ENCODE results near the gene TMEM218. TPM values are rescaled to one million over a fixed set of nuclear protein-coding genes. Genes with fewer than 3 reads are reported as not detected.

The TMEM218 gene
- total RNA-seq, 1 donor from 2014 or later: 19.0 TPM

DNA sequence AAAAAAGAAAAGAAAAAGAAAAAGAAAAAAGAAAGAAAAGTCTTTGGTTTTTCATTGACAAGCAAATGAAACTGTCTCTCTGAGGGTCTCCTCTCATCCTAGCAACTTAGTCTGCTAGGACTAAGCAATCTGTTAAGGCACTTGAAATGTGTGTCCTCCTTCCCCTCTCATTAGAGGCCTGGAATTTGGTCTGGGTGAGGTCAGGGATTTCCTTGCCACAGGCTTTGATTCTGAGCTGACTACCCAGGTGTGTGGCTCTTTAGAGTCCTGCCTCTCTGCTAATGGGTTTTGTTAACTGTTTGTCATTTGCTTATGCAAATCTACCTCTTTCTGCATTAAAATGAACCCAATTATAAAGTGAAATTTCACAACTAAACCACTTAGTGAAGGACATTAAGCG lies 34.8 kb upstream of the TMEM218 start:
- Histone ChIP-seq H3K9me3 (no peaks in the 10 kb centered on the region), H3K27me3 (peaks cover 5% of the 10 kb centered on the region), H3K36me3 (no peaks in the 10 kb centered on the region), H3K4me1 (peaks cover 6% of the 10 kb centered on the region), H3K4me3 (no peak overlapping the region), H3K27ac (no peak overlapping the region)
- ATAC-seq (no peak), DNase-seq (no peak)
- intact Hi-C loops (cut with DNase I): no loop called here
- TF ChIP-seq, protein P1, sequence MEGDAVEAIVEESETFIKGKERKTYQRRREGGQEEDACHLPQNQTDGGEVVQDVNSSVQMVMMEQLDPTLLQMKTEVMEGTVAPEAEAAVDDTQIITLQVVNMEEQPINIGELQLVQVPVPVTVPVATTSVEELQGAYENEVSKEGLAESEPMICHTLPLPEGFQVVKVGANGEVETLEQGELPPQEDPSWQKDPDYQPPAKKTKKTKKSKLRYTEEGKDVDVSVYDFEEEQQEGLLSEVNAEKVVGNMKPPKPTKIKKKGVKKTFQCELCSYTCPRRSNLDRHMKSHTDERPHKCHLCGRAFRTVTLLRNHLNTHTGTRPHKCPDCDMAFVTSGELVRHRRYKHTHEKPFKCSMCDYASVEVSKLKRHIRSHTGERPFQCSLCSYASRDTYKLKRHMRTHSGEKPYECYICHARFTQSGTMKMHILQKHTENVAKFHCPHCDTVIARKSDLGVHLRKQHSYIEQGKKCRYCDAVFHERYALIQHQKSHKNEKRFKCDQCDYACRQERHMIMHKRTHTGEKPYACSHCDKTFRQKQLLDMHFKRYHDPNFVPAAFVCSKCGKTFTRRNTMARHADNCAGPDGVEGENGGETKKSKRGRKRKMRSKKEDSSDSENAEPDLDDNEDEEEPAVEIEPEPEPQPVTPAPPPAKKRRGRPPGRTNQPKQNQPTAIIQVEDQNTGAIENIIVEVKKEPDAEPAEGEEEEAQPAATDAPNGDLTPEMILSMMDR (IDR thresholded peaks at IDR 0.05): no peak

DNA sequence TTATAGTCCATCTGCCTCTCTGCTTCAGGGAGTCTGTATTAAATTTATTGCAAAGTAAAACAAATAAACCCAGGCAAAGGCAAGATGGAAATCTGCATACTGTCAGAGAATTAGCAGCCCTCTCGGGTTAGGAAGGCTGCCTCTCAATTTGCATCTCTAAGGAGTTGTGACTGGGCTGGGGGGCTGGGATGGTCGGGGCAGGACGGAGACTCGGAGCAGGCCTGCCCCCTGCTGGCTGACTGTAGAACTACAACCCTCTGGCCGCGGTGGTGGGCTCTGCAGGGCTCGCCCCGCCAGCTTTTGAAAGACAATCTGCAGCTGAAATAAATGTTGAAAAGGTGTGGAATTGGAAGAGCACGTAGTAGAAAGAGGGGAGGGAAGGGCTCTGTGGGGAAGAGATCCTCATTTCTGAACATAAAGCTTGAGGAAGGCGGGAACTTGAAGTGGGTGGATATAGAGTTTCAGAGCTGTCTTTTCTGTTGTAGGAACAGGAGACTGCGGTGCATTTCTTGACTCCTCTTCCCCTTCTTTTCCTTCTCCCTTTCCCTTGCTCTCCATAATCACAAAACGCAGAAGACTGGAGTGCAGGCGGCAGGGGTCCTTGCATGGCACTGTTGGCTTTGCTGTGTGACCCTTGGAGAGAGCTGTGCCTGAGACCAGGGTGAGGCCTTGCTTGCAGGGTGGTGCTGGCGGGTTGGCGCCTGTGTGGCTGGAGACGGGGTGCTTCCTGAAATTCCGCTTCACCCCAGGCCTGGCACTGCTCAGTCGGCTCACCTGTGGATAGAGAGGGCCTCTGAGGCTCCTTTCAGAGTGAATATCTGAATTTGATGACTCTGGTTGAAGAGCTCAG lies 30.5 kb upstream of the TMEM218 start:
- DNase-seq (peak; percentile 71), ATAC-seq (peak; percentile 92)
- Histone ChIP-seq H3K27me3 (peaks cover 5% of the 10 kb centered on the region), H3K36me3 (no peaks in the 10 kb centered on the region), H3K4me3 (no peak overlapping the region), H3K4me1 (peaks cover 6% of the 10 kb centered on the region), H3K27ac (no peak overlapping the region), H3K9me3 (no peaks in the 10 kb centered on the region)
- TF ChIP-seq, protein P1 (IDR thresholded peaks at IDR 0.05): peak; percentile 99
- intact Hi-C loops (cut with DNase I): no loop called here

DNA sequence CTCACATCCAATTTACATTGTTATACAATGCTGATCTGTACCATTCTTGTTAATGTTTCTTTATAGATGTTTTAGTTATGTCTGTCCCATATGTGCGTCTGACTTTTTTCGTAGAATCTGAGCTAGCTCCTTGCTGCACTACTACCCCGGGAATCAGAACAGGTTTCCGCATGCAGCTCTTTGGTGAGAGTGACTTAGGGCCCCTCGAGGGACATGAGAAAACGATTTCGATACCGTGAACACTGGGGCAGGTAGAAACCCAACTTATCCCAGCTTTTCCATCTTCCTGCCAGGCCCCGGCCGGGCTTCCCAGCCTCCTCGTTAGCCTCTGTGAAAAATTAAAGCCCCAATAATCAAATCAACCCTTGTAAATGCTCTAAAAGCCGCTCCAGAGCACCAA lies 29.8 kb upstream of the TMEM218 start:
- Histone ChIP-seq H3K36me3 (no peaks in the 10 kb centered on the region), H3K4me3 (no peak overlapping the region), H3K9me3 (no peaks in the 10 kb centered on the region), H3K27me3 (peaks cover 5% of the 10 kb centered on the region), H3K4me1 (peaks cover 6% of the 10 kb centered on the region), H3K27ac (no peak overlapping the region)
- ATAC-seq: no peak
- DNase-seq: no peak
- intact Hi-C loops (cut with DNase I): no loop called here
- TF ChIP-seq, protein P1 (IDR thresholded peaks at IDR 0.05): no peak

DNA sequence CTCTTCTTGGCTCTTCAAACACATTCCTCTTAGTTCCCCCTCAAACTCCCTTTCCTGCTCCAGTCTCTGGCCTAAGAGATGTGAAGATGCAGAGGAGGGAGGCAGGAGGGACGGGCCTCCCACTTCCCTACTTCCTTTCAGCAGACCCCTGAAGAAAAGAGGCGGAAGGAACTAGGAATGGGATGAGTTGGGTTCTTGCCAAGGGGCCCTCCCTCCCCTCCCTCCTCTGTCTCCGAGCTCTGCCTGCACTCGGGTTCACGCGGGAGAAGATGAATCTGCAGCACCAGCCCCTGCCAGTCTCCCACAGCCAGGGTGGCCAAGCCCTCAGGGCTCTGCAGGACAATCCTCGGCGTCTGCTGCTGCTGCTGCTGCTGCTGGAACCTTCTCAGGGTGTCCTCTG lies 28.8 kb upstream of the TMEM218 start:
- peaks cover 5% of the 10 kb centered on the region for H3K27me3 ChIP-seq
- no peak overlapping the region for H3K4me3 ChIP-seq
- DNase-seq (no peak), ATAC-seq (no peak)
- no peaks in the 10 kb centered on the region for H3K9me3 ChIP-seq
- intact Hi-C loops (cut with DNase I): no loop called here
- TF ChIP-seq, protein P1 (IDR thresholded peaks at IDR 0.05): no peak
- no peaks in the 10 kb centered on the region for H3K36me3 ChIP-seq
- no peak overlapping the region for H3K27ac ChIP-seq
- peaks cover 6% of the 10 kb centered on the region for H3K4me1 ChIP-seq

DNA sequence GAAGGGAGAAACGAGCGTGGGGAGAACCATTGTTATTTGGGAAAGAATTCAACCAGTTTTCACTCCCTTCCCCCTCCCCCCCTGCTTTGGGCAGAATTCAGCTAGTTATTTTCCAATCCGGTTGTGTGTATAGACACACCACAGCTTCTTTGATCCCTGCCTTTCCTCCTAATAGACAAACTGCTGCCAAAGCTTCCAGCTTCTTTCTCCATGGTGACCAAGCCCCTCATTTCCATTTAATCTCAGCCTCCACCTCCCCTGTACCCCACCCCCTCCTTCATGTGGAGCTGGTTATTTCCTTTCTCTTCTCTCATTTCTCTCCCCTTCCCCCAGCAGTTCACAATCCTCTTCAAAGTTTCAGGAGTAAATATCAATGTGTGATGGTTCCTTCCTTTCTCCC lies 28.4 kb upstream of the TMEM218 start:
- intact Hi-C loops (cut with DNase I): no loop called here
- Histone ChIP-seq H3K9me3 (no peaks in the 10 kb centered on the region), H3K4me1 (peaks cover 6% of the 10 kb centered on the region), H3K4me3 (no peak overlapping the region), H3K36me3 (no peaks in the 10 kb centered on the region), H3K27ac (no peak overlapping the region), H3K27me3 (peaks cover 5% of the 10 kb centered on the region)
- DNase-seq (no peak), ATAC-seq (no peak)
- TF ChIP-seq, protein P1 (IDR thresholded peaks at IDR 0.05): no peak
